ENCODE results near the gene PTPRG.

DNA sequence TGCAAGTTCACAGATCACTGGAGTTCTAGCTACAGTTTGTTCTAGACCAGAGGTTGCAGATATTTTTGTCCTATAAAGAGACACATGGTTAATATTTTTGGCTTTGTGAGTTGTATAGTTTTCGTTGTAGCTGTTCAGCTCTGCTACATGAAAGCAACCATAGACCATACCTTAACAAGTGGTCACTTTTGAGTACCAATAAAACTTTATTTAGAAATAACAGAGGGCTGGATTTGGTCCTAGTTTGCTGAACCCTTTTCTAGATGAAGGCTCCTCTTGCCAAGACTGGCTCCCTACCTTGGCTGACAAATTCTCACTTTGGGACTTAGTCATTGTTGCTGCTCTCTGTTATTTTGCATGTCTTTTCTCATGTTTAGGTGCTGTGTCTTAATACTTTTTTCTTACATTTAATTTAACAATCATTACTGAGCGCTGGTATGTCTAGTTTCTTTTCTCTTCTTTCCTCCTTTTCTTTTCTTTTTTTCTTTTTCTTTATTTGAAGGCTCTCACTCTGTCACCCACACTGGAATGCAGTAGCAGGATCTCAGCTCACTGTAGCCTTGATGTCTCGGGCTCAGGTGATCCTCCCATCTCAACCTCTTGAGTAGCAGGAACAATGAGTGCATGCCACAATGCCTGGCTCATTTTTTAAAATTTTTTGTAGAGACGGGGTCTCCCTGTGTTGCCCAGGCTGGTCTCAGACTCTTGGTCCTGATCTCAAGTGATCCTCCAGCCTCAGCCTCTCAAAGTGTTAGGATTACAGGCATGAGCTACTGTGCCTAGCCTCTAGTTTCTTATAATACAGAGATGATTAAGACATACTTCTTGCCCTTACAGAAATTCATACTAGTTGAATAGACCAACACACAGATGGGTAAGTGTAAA lies 227.5 kb downstream of the PTPRG start:
- TF ChIP-seq, protein P1, sequence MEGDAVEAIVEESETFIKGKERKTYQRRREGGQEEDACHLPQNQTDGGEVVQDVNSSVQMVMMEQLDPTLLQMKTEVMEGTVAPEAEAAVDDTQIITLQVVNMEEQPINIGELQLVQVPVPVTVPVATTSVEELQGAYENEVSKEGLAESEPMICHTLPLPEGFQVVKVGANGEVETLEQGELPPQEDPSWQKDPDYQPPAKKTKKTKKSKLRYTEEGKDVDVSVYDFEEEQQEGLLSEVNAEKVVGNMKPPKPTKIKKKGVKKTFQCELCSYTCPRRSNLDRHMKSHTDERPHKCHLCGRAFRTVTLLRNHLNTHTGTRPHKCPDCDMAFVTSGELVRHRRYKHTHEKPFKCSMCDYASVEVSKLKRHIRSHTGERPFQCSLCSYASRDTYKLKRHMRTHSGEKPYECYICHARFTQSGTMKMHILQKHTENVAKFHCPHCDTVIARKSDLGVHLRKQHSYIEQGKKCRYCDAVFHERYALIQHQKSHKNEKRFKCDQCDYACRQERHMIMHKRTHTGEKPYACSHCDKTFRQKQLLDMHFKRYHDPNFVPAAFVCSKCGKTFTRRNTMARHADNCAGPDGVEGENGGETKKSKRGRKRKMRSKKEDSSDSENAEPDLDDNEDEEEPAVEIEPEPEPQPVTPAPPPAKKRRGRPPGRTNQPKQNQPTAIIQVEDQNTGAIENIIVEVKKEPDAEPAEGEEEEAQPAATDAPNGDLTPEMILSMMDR (IDR thresholded peaks at IDR 0.05; ENCODE audit: poor library complexity) = no peak
- TF ChIP-seq EZH2 (IDR thresholded peaks at IDR 0.05; ENCODE audit: borderline replicate concordance) = no peak
